ENCODE results near the gene ENC1.

The ENC1 gene

DNA sequence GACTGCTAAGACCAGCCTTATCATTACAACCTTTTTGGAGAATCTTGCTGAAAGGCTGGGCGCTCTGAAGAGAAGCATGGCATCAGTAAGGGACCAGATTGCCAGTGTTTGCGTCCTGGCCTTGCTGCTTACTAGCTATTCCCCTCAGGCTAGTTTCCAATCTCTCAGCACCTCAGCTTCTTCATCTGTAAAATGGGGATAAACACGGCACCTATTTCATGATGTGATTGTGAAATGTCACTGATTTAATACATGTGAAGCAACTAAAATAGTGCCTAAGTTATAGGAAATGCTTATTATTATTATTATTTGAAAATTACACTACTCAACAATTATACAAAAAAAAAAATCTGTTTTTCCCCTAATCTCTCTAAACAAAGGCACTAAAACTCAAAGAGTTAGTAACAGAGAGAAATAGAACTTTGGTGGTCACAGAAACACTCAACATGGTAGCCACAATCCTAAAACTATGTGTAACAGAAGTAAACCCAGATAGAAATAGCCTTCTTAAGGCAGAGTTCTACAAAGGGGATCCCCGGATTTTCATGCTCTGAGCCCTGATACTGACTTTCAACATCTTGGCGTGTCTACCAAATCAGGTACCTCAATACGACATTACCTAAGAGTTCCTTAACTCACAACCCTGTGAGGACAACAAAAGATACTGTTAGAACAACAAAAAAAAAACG is 62.0 kb downstream of the ENC1 start:
- TF ChIP-seq, protein P1, sequence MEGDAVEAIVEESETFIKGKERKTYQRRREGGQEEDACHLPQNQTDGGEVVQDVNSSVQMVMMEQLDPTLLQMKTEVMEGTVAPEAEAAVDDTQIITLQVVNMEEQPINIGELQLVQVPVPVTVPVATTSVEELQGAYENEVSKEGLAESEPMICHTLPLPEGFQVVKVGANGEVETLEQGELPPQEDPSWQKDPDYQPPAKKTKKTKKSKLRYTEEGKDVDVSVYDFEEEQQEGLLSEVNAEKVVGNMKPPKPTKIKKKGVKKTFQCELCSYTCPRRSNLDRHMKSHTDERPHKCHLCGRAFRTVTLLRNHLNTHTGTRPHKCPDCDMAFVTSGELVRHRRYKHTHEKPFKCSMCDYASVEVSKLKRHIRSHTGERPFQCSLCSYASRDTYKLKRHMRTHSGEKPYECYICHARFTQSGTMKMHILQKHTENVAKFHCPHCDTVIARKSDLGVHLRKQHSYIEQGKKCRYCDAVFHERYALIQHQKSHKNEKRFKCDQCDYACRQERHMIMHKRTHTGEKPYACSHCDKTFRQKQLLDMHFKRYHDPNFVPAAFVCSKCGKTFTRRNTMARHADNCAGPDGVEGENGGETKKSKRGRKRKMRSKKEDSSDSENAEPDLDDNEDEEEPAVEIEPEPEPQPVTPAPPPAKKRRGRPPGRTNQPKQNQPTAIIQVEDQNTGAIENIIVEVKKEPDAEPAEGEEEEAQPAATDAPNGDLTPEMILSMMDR (IDR thresholded peaks at IDR 0.05; ENCODE audit: low read depth, low read length, missing control alignments) = no peak
- DNase-seq (ENCODE audit: extremely low read depth, low read depth) = no peak
- H3K4me3 ChIP-seq (replicated peaks; ENCODE audit: low read depth, low read length) = no peak overlapping the region

Data from HFF-Myc (cell line).